NCI-H1436 (cell line): ENCODE data around the gene SENP5.

Source experiments
- DNase-seq: peaks from one replicate; lab custom pipeline; 2025; lab: John Stamatoyannopoulos, UW

Gene SENP5

DNA sequence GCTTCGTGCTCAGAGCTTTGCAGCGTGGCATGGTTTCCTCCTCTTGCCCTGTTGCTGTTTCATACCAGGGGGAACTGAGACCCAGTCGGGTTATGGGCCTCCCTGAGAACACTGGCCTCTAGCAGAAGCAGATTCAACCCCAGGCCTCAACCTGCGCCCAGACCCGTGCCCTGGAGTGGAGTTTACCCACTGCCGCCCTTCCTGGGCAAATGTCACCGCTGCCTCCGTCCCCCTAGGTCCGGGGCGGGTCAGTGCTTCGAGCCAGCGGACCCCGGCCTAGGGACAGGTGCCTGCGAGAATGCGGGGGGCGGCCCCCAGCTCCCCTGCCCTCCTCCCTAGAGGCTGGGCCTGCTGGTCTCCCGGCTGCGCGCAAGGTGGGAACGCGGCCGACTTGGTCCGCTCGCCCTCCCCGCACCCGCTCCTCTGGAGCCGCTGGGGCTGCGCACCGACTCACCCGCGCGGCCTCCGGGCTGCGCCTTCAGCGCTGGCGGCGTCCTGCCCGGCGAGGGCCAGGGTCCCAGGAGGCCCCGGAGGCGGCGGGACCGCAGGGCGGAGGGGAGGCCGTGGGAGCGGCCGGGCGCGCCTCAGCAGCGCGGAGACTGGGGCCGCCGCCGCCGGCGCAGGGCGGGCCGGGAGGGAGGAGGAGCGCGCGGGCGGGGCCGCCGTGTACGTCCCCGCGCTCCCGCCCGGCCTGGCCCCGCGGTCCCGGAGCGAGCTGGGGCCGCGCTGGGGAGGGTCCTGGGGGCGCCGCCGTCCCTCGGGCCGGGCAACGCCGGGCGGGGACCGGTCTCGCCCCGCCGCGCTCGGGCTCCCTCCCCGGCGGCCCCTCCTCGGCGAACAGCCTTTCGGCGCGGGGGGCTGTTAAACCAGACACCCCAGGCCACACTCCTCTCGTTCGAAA is 100.8 kb downstream of the SENP5 start, which contains the start of gene PIGZ:
Gene PIGZ (minus strand): TSS at position 601 of the 901 bp plus-strand sequence. CDS start 16,802 bp downstream, outside the sequence.
- peak; percentile 52 for DNase-seq

DNA sequence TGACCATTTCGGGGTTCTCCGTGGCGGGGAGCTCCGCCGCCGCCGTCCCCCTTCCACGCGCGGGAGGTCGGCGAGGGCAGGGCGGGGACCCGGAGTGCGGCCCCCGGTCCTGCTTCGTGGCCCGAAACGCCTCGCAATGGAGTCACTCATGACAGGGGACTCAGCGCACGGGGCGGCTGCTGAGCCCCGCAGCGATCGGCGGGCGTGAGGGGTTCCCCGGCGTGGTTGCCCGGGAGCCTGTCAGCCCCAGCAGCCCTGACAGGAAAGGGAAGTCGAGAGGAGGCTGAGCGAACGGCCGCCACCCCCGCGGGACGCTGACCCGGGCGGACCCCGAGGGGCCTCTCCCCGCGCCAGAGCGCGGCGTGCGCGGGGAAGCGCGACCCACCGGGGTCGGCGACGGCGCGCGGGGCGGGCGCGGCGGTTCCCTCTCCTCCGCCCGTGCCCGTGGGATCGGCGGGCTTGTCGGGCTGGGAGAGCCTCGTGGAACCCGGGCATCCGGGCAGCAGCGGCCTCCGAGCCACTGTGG is 101.5 kb downstream of the SENP5 start:
- peak; percentile 26 for DNase-seq

DNA sequence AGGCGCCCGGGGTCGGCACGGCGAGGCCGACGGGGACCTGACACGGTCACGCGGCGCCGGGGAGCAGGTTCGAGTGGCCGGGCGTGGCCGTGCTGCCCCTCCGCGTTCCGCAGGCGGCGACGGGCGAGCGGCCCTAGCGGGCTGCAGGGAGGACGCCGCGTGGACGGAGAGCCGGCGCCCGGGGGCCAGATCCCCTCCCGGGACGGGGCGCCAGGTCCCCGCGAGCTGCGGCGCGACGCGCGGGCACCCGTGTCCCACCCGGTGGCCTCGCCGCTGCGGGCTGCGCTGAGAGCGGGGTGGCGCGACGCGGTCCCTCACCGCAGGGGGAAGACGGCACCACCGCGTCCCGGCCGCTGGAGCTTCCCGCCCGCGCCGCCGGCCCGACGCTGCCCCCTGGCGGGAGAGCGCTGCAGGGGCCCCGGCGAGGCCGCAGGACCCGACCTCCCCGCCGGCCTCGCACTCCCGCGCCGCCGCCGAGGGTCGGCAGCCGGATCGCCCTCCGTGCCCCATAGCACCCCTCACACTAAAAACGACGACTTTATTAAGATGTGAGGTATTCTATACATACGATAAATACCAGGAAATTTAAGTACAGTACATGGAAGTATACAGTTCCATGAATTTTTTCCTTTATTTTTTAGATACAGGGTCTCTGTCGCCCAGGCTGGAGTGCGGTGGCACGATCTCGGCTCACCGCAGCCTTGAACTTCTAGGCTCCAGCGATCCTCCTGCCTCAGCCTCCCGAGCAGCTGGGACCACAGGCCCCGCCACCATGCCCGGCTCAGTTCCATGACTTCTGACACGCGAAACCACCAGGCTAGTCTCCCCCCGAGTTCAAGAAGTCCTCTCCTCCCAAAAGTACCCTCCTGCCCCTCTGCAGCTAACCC is 102.2 kb downstream of the SENP5 start:
- peak; percentile 68 for DNase-seq

DNA sequence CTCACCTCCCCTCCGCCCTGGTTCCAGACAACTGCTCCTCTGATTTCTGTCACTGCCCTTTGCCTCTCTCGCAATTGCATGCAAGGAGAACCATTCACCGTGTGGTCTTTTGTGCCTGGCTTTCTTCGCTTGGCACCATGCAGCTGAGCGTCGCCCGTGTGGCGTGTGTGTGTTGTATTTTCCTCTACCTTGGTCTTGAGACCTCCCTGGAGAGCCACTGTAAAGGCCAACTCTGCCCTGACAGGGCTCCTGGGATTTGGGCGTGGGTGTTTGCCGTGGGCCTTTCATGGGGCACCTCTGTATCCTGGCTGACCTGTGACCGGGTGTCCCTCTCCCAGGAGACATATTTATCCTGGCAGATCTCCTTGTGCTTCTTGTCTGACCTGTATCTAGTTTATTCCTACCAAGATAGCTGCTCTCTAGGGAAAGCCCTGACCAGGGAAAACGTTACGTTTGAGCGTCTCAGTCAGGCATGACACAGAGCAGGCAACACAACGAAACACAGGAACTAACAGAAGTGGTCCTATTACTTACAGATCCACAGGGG is 102.9 kb downstream of the SENP5 start:
- DNase-seq, result no peak

DNA sequence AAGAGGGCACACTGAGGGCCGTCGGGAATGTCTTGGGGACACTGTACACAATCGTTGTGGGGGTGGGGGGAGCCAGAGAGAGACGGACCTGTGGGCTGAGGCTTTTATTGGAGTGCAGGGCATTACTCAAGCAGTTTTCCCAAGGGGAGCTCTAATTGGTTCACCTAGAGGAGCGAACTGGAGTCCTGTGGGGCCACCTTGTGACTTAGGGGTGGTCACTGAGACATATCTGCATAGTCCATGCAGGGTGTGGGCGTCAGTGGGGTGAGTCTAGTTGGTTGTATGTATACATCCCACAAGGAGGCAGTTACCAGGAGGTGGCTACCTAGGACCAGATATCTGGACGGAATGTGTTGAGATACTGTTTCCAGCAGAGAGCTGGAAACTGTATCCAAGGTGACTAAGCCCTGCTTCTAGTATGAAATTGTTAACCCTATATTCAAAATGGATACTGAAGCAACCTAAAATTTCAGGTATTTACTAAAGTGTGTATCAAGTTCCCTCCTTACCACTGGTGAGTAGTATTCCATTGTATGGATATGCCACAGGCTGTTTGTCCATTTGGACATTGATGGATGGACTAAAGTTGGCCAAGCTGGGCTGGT is 103.5 kb downstream of the SENP5 start:
- no peak for DNase-seq

DNA sequence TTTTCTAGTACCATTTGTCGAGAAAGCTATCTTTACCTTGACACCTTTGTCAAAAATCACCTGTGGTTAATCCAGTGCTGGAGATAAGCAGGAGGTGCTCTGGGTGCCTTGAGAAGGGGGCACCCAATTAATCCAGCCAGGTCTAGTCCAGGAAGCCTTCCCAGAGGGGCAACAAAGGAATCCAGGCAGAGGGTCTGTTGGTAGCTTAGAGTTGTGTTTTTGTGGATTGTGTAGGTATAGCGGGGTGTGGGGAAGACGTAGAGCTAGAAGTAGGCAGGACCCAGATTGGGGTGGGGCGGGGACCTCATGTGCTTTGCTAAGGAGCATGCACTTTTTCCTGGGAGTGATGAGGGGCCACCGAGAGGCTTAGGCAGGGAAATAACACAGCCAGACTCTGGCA is 106.9 kb downstream of the SENP5 start:
- no peak for DNase-seq

DNA sequence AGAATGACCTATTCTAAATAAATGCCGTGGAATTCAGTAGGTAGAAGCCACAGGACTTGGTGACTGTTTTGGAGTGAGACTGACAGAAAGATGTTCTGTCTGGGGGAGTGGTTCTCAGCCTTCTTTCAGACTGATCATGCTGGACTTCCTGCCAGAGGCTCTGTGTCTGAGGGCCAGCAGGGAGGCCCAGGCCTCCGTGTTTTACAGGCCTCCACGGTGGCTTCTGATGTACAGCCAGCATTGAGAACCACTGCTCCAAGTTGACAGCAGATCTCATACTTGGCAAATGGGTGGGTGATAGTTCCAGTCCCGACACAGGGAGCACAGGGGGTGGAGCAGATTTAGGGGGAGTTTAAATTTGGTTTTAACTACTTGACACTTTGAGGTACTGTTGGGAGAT is 107.6 kb downstream of the SENP5 start:
- no peak for DNase-seq

DNA sequence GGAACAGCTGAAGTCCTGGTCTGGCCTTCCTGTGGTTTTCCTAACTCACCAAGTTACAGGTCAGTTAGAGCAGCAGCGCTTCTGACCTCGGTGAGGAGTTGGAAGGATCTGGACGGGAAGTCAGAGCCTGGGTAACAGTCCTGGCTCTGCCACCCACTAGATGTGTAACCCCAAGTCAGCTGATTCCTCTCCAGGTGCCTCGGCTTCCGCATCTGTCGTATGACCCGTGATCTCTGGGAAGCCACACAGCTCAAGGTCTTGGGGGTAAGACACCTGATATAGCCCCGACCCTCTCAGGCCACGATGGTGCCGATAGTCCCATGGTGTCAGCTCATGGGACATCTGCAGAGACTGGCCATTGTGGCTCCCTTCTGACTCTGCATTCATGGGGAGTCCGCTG is 109.2 kb downstream of the SENP5 start:
- no peak for DNase-seq

DNA sequence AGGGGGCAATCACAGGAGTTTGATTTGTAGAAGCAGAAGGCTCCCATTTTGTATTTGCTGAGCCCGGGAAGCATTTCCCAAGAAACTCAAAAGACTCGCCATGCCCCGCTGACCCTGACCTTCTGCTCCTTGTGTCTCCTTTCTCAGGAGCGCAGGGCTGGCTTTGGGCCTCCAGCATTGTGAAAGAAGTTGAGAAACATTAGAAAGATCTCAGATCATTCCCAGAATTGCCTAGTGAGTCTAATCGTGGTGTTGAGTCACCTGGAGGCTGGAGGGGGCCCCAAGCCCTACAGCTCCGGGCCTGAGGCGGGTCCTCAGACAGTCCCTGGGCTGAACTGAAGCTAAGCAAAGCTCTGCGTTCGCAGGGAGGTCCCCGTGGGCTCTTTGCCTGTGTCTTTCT is 111.8 kb downstream of the SENP5 start:
- no peak for DNase-seq

DNA sequence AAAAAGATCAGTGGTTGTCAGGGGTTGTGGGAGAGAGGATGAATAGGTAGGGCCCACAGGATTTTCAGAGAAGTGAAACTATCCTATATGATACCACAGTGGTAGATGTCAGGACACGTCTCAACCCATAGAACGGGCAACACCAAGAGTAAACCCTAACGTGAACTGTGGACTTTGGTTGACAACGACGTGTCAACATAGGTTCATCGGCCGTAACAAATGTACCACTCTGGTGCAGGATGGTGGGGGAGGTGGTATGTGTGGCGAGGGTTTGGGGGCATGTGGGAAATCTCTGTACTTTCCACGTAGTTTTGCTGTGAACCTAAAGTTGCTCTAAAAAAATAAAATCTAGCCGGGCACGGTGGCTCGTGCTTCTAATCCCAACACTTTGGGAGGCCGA is 113.9 kb downstream of the SENP5 start:
- DNase-seq, result no peak

DNA sequence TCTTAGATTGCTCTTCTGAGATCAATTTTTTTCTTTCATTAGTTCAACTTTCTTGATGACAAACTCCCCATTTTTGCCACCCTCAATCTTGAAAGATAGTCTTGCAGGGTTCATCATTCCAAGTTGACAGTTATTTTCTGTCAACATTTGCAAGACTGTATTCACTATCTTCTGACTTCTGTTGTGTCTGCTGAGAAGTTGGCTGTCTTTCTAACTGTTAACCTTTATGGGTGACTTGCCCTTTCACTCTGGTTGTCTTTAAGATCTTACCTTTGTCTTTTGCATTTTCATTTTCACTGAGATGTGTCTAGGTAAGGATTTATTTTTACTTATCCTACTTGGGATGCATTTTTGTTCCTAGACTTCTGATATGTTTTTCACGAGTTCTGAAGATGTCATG is 115.5 kb downstream of the SENP5 start:
- no peak for DNase-seq
